Colonic mucosa (tissue), 4 donors: ENCODE data around the gene TARBP2. TPM values are rescaled to one million over a fixed set of nuclear protein-coding genes. Genes with fewer than 3 reads are reported as not detected.

Experiments
- DNase-seq: peaks from one replicate; pipeline ENCODE4 v3.0.0-alpha.2; 2020
- H3K27ac ChIP-seq: fragments of 200-600 bp; one replicate; pipeline ENCODE4 v1.8.0; 2021
- H3K27me3 ChIP-seq: fragments of 200-600 bp; one replicate; pipeline ENCODE4 v1.8.0; 2021
- H3K36me3 ChIP-seq: fragments of 200-600 bp; one replicate; pipeline ENCODE4 v1.8.0; 2021
- H3K4me1 ChIP-seq: fragments of 200-600 bp; one replicate; pipeline ENCODE4 v1.8.0; 2021; ENCODE audit warnings: mild to moderate bottlenecking
- H3K4me3 ChIP-seq: fragments of 200-600 bp; one replicate; pipeline ENCODE4 v1.8.0; 2021
- H3K9ac ChIP-seq, 2 donors: one replicate each; pipeline ENCODE4 v1.7.0; 2013; ENCODE audit warnings: control low read depth in 2 of 2, low read depth in 2 of 2, low read length in 2 of 2
- H3K9me3 ChIP-seq: fragments of 200-600 bp; one replicate; pipeline ENCODE4 v1.8.0; 2021
- CTCF ChIP-seq: fragments of 200-600 bp; IDR thresholded peaks from one replicate; pipeline ENCODE4 v1.8.0; 2022; ENCODE audit warnings: antibody characterized with exemption, mild to moderate bottlenecking
- intact Hi-C: fragments of 100-400 bp; cut with DNase I; formaldehyde crosslinking; loops from one replicate; pipeline ENCODE4 v1.14.1; 2022
- total RNA-seq, 2 donors: library from RNA; stranded (reverse); fragmentation: NEBNext Ultra II Directional in 1 of 2; extraction: Animal tissue kit (Norgen Biotek cat#: 25700) in 1 of 2; gene quantifications; one replicate each; pipeline ENCODE4 v1.2.1, GENCODE V29; 2021
- donor health status: healthy.
- donor health status: DM: no; HTN: no; CAD: no.
- donor health status: DM: no; HTN: no; CAD: no.

The TARBP2 gene
- total RNA-seq = 10 to 100 TPM; 20.7 to 36.9 TPM

- peak within 1 kb of the TSS; percentile 97 for H3K27ac ChIP-seq
- no peak for TF ChIP-seq CTCF
- peak; percentile 98 for DNase-seq
- H3K4me1 ChIP-seq = peaks cover 13% of the 10 kb centered on the region
- peak within 1 kb of the TSS; percentile 79 to 96 for H3K9ac ChIP-seq
- no peaks in the 10 kb centered on the region for H3K36me3 ChIP-seq
- no peaks in the 10 kb centered on the region for H3K27me3 ChIP-seq
- H3K4me3 ChIP-seq = peak within 1 kb of the TSS; percentile 69
- intact Hi-C loops = loop anchor here (10.0 kb wide), 2 partner anchors 46 to 166 kb away; partner anchors contain the start of genes PCBP2 and SP7
- no peaks in the 10 kb centered on the region for H3K9me3 ChIP-seq
Observed at GRCh38 chr12:53500776-53501614, at the start of gene TARBP2. Gene TARBP2 (plus strand): TSS chr12:53501283. CDS start chr12:53501409, 126 bp downstream.

DNA sequence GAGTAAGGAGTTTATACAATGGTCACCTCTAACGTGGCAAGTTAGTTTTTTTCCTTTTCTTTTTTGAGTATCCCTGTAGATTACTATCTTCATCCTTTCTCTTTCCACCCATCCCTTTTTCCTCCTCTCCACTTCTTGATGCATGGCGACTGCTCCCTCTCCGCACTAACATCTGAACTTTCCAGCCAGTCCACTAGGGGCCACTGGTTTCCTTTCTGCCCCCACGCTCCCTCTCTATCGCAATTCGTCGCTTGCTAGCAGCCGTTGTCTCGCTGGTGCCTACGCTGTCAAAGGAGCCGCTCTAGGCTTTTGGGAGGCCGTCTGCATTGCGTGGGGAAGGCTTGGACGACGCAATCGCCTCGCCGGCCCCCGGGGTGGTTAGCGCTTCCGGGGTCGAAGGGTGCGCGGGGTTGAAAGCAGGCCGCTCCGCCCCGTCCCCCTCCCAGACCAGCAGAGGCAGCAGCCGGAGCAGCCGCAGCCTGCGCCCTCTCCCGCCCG, 49.4 kb upstream of the TARBP2 start, which contains the start of gene PCBP2:
PCBP2 (plus strand) TSS at position 442 of the 498 bp plus-strand sequence. CDS start 2,699 bp downstream, outside the sequence.
- intact Hi-C loops = loop anchor here (10.0 kb wide), 1 partner anchor 53 kb away; the partner anchor contains the start of genes NPFF and TARBP2
- Histone ChIP-seq H3K36me3 (peaks cover 24% of the 10 kb centered on the region), H3K4me1 (no peaks in the 10 kb centered on the region)

DNA sequence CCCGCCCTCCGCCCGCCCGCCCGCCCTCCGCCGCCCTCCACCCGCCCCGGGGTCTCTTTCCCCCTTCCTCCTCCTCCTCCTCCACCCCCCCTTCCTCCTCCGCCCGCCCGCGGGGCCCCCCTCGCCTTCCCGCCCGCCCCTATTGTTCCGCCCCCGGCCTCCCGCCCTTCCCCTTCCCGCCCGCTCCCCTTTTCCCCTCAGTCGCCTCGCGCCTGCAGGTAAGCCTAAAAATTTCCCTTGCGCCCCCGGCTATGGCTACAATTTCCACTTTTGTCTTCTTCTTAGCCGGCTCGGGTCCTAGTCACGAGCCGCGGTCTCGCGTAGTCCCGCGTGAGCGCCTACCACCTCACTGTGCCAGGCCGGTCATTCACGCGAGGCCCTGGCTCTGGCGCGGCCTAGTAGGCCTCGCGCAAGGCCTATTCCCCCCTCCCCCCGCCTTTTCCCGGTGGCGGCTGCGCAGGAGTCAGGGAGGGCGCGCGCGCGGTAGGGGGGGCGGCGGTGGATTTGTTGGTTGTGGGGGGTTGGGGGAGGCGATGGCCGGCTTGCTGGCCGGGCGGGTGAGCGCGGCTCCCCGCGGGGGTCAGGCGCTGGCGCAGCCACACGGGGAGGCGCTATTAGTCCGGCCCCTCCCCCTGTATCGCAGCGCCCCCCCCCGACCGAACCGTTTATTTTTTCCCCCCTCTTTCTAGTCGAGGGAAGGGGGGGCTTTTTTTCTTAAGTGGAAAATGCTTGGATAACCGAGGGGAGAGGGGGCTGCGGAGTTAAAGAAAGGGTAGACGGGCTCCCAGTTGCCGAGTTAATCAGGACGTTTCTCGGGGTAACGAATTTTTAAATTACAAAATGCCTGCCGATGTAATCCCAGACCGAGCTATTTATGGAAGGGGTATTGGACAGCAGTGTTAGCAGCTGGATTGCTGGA, 48.7 kb upstream of the TARBP2 start:
- TF ChIP-seq CTCF = peak; percentile 34
- peak; percentile 85 for DNase-seq
- Histone ChIP-seq H3K27me3 (no peaks in the 10 kb centered on the region), H3K9ac (peak overlapping the region; percentile 85 to 96), H3K36me3 (peaks cover 31% of the 10 kb centered on the region), H3K27ac (peak overlapping the region; percentile 91), H3K4me3 (peak overlapping the region; percentile 64), H3K4me1 (no peaks in the 10 kb centered on the region), H3K9me3 (no peaks in the 10 kb centered on the region)
- intact Hi-C loops = loop anchor here (10.0 kb wide), 1 partner anchor 52 kb away; the partner anchor contains the start of genes NPFF and TARBP2

More for the DNA sequence above, 49.4 kb upstream of the TARBP2 start, which contains the start of gene PCBP2:
- Histone ChIP-seq H3K27ac (peak within 1 kb of the TSS; percentile 91), H3K9ac (peak within 1 kb of the TSS; percentile 85 to 96), H3K4me3 (peak within 1 kb of the TSS; percentile 64), H3K27me3 (no peaks in the 10 kb centered on the region), H3K9me3 (no peaks in the 10 kb centered on the region)
- peak; percentile 80 for TF ChIP-seq CTCF
- DNase-seq = peak; percentile 97

DNA sequence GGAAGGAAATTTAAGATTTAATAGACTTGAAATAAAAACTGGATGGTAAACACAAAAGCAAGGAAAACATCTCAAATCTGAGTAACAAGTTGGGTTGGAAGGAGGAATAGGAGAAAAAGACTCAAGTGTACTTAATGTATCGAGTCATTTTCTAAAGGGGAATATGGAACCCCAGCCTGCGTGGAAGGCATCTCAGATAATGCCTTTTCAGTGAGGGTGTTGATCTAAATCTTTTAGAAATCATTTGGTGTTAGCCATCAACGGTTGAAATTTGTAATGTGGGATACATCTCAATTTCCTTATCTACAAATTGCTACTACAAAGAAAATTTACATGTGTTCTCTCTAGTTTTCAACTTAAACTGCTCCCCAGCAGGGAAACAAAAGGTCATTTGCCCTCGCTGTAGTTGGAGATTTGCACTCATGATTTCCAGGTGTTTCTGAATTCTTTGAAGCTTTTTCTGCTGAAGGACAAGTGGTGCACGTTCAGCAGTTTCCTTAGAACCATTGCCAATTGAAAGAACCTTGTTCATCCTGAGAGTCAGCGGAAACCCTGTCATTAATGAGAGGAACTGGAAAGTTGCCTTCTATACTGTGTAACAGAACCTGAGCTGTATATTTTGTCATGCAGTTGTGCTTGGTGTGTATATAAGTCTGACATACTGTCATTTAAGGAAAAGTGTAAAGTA, 47.0 kb upstream of the TARBP2 start:
- H3K4me1 ChIP-seq = no peaks in the 10 kb centered on the region
- no peak overlapping the region for H3K4me3 ChIP-seq
- peaks cover 47% of the 10 kb centered on the region for H3K36me3 ChIP-seq
- TF ChIP-seq CTCF = no peak
- no peaks in the 10 kb centered on the region for H3K9me3 ChIP-seq
- H3K27ac ChIP-seq = no peak overlapping the region
- intact Hi-C loops = loop anchor here (10.0 kb wide), 1 partner anchor 51 kb away; the partner anchor contains the start of genes NPFF and TARBP2
- no peaks in the 10 kb centered on the region for H3K27me3 ChIP-seq
- no peak for DNase-seq
- no peak overlapping the region for H3K9ac ChIP-seq
